ENCODE data around the gene GCK. TPM values are rescaled to one million over a fixed set of nuclear protein-coding genes. Genes with fewer than 3 reads are reported as not detected.

The GCK gene
- polyA plus RNA-seq, 1 of the 3 experiments (the other 2 are of a cell fraction) = 1.6 TPM

DNA sequence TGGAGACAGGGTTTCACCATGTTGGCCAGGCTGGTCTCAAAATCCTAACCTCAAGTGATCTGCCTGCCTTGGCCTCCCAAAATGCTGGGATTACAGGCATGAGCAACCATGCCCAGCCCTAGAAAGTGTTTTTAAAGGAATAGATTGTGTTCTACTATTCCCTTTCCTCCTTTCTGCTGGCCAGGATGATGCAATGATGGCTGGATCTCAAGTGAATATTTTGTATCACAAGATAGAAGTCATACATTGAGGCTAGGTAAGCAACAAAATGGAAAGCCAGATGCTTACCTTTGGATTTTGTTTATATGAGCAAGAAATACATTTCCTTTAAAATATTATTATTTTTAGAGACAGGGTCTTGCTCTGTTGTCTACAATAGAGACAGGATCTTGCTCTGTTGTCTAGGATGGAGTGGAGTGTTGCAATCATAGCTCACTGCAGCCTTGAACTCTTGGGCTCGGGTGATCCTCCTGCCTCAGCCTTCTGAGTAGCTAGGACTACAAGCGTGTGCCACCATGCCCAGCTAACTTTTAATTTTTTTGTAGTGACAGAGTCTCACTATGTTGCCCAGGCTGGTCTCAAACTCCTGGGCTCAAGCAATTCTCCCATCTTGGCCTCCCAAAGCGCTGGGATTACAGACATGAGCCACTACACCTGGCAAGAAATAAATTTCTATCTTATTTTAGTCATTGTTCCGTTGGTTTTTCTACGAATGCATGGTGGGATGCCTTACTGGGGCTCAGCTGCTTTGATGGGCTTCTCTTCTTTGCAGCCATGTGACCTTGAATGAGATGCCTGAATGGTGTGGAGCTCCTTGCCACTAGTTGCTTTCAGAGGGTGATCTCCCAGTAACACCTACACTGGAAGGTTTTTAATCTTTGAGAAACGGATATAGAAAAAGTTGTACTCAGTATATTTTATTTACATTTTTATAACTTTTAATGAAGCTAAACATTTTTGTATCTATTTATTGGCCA, 90.9 kb downstream of the GCK start:
- H3K4me2 ChIP-seq = no peak overlapping the region
- H3F3A ChIP-seq (replicated peaks; ENCODE audit: insufficient read depth) = peaks cover 38% of the 10 kb centered on the region
- no peak for TF ChIP-seq POLR2AphosphoS5 (IDR thresholded peaks at IDR 0.05; ENCODE audit: low read depth, low read length)
- TF ChIP-seq, protein P1, sequence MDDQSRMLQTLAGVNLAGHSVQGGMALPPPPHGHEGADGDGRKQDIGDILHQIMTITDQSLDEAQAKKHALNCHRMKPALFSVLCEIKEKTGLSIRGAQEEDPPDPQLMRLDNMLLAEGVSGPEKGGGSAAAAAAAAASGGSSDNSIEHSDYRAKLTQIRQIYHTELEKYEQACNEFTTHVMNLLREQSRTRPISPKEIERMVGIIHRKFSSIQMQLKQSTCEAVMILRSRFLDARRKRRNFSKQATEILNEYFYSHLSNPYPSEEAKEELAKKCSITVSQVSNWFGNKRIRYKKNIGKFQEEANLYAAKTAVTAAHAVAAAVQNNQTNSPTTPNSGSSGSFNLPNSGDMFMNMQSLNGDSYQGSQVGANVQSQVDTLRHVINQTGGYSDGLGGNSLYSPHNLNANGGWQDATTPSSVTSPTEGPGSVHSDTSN (IDR thresholded peaks at IDR 0.05) = no peak
- TF ChIP-seq GATA2 (CRISPR knock-in tag; IDR thresholded peaks at IDR 0.05) = no peak
- TF ChIP-seq, protein P2, sequence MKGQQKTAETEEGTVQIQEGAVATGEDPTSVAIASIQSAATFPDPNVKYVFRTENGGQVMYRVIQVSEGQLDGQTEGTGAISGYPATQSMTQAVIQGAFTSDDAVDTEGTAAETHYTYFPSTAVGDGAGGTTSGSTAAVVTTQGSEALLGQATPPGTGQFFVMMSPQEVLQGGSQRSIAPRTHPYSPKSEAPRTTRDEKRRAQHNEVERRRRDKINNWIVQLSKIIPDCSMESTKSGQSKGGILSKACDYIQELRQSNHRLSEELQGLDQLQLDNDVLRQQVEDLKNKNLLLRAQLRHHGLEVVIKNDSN (IDR thresholded peaks at IDR 0.05; ENCODE audit: borderline replicate concordance, low read depth) = no peak
- no peak for TF ChIP-seq GABPA (IDR thresholded peaks at IDR 0.05; ENCODE audit: low read depth)
- TF ChIP-seq, protein P3, sequence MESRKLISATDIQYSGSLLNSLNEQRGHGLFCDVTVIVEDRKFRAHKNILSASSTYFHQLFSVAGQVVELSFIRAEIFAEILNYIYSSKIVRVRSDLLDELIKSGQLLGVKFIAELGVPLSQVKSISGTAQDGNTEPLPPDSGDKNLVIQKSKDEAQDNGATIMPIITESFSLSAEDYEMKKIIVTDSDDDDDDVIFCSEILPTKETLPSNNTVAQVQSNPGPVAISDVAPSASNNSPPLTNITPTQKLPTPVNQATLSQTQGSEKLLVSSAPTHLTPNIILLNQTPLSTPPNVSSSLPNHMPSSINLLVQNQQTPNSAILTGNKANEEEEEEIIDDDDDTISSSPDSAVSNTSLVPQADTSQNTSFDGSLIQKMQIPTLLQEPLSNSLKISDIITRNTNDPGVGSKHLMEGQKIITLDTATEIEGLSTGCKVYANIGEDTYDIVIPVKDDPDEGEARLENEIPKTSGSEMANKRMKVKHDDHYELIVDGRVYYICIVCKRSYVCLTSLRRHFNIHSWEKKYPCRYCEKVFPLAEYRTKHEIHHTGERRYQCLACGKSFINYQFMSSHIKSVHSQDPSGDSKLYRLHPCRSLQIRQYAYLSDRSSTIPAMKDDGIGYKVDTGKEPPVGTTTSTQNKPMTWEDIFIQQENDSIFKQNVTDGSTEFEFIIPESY (IDR thresholded peaks at IDR 0.05; ENCODE audit: borderline replicate concordance, low read depth) = no peak
- no peak for TF ChIP-seq RFX5 (IDR thresholded peaks at IDR 0.05; ENCODE audit: low read length)
- TF ChIP-seq YY1 (IDR thresholded peaks at IDR 0.05; ENCODE audit: low read depth) = no peak
- TF ChIP-seq TEAD4 (IDR thresholded peaks at IDR 0.05; ENCODE audit: borderline replicate concordance, insufficient read depth) = no peak
- no peak for TF ChIP-seq NFIC (IDR thresholded peaks at IDR 0.05; ENCODE audit: borderline replicate concordance)
- TF ChIP-seq EP300 (IDR thresholded peaks at IDR 0.05; ENCODE audit: borderline replicate concordance in 1 of 2, low read depth in 1 of 2, low read length in 1 of 2) = no peak
- TF ChIP-seq ELF1 (IDR thresholded peaks at IDR 0.05) = no peak
- TF ChIP-seq, protein P4, sequence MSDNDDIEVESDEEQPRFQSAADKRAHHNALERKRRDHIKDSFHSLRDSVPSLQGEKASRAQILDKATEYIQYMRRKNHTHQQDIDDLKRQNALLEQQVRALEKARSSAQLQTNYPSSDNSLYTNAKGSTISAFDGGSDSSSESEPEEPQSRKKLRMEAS (IDR thresholded peaks at IDR 0.05; ENCODE audit: low read depth) = no peak
- DNase-seq = no peak
- CTCF ChIA-PET = interaction anchor here (0.6 to 2.6 kb wide), 12 partner anchors 9 to 467 kb away, joined by 3 to 15 read pairs (median 4); partner anchors contain the start of genes POLD2 and YKT6
- H3K27me3 ChIP-seq (ENCODE audit: insufficient read depth) = no peaks in the 10 kb centered on the region
- H3K9me3 ChIP-seq = no peaks in the 10 kb centered on the region
- H3K27ac ChIP-seq (ENCODE audit: low read depth in 2 of 2, low read length in 1 of 2) = no peak overlapping the region
- H2AFZ ChIP-seq (ENCODE audit: low read depth) = no peak overlapping the region
- no peaks in the 10 kb centered on the region for H3K9me2 ChIP-seq
- no peaks in the 10 kb centered on the region for H3K36me3 ChIP-seq (replicated peaks in 1 of 2; ENCODE audit: control insufficient read depth in 1 of 2, insufficient read depth in 2 of 2, low read length in 1 of 2)
- H4K20me1 ChIP-seq (ENCODE audit: insufficient read depth) = no peaks in the 10 kb centered on the region
- peaks cover 9 to 41% of the 10 kb centered on the region in 2 experiments; a peak in 2 of 4 replicates for H3K4me1 ChIP-seq (ENCODE audit: control insufficient read depth in 1 of 2, insufficient read depth in 2 of 2, low read depth in 1 of 2, low read length in 1 of 2)
- H3K9ac ChIP-seq = no peak overlapping the region
- H3K79me2 ChIP-seq (ENCODE audit: insufficient read depth) = no peaks in the 10 kb centered on the region
- WGBS (ENCODE audit: low lambda C conversion rate) = 88% methylated on average over 6 of the region's 6 CpGs
- POLR2A ChIA-PET = no interaction called here
- H3K4me3 ChIP-seq (ENCODE audit: low read depth in 2 of 2, low read length in 1 of 2) = no peak overlapping the region

Data from SK-N-SH (cell line).